Muscle of back (tissue), 11 donors: ENCODE measurements around the gene LSMEM2. TPM values are rescaled to one million over a fixed set of nuclear protein-coding genes. Genes with fewer than 3 reads are reported as not detected.
"Not testable (repeated sequence)": the region's sequence is repeated elsewhere in the genome, so short reads cannot be mapped to it uniquely, and the experiment has no call there.

Source experiments
- DNase-seq, 3 donors: peaks; one replicate each; pipeline versions ENCODE4 v3.0.0 to v3.0.0-alpha.2; 2013
- polyA plus RNA-seq, 10 donors: library from polyadenylated mRNA; unstranded; fragments of 120-200 nt; gene quantifications; one replicate each; pipeline ENCODE4 v1.2.1, GENCODE V29; 2013; ENCODE audit not compliant: insufficient read length in 10 of 10

The LSMEM2 gene
- polyA plus RNA-seq, 10 donors, result 13.8 to 39.2 (median 30.1) TPM

DNA sequence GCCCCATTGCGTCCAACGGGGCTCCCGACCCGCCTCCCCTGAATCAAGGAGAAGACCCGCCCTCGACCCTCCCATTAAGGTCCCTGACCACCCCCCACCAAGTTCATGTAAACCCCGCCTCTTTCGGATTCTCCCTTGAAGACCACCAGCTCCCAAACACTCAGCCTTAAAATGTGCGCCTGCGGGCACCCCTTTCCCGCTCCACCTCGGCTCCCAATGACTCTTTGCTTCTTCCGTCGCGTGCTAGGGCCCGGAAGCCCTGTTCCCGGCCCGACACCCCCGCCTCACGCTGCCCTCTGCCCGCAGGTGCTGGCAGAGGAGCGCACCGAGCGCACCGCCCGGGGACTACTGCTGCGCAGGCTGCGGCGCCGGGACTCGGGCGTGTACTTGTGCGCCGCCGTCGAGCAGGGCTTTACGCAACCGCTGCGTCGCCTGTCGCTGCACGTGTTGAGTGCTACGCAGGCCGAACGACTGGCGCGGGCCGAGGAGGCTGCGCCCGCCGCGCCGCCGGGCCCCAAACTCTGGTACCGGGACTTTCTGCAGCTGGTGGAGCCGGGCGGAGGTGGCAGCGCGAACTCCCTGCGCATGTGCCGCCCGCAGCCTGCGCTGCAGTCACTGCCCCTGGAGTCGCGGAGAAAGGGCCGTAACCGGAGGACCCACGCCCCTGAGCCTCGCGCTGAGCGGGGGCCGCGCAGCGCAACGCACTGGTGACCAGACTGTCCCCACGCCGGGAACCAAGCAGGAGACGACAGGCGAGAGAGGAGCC, 2.7 kb upstream of the LSMEM2 start:
- DNase-seq, result peak in 1 of 3 donors; percentile 39

DNA sequence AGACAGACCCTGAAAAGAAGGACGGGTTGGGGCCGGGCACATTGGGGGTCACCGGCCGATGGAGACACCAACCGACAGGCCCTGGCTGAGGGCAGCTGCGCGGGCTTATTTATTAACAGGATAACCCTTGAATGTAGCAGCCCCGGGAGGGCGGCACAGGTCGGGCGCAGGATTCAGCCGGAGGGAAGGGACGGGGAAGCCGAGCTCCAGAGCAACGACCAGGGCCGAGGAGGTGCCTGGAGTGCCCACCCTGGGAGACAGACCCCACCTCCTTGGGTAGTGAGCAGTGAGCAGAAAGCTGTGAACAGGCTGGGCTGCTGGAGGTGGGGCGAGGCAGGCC, 2.2 kb upstream of the LSMEM2 start:
- no peak for DNase-seq

DNA sequence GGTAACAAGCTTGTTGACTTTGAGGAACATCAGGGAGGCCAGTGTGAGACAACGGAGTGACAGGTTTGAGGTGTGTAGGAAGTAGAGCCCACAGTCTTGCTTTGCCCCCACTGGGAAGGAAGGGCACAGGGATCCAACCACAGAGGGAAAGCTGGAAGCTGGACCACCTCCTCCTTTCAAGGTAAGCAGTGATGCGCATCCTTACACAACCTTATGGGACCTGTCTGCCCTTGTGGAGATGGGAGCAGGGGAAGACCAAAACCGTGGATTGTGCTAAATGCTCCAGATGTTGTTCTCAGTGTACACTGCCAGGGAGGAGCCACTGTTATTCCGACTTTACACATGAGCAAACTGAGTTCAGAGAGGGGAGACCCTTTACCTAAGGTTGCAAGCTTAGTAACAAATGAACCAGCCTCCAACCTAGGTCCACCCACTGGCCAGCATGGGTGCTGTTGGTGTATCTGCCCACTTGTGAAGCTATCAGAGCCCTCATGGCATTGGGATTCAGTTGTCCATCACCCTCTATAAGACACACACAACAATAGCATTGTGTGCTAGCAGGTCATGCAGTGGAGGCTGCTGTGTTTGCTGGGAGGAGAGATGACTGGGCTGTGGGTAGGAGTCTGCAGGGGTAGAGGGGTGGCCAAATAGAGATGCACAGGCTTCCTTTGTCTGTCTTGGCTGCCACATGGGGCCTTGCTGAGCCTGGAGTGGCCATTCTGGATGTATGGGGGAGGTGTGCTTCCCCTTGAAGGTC, 586 bp upstream of the LSMEM2 start:
- no peak for DNase-seq

DNA sequence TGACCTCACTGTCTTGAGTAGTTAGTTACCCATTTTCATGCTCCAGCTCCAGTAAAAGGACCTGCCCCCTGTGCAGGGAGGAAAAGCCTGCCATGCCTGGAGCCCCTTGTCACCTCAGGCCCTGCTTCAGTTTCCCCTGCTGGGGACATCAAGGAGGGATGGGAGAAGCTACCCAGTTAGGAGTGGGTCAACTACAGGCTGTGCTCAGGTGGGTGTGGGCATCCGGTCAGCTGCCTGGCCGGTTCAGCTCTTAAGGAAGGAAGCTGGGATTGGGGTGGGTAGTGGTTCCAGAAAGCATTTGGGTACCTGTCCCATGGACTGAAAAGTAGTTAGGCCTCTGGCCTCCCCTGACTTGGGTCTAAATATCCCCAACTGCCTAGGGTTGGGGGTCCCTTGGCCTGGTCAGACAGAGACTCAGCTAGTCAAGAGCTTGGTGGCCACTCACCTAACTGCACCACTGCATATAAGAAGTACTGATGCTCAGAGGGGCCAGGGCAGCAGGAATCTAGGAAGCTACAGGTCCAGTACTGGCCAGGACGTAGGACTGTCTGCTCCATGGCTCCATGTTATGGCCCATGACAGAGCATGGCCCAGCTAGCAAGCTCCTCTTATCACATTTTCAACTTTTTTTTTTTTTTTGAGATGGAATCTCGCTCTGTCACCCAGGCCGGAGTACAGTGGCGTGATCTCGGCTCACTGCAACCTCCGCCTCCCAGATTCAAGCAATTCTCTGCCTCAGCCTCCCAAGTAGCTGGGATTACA, 549 bp downstream of the LSMEM2 start:
- no peak for DNase-seq

DNA sequence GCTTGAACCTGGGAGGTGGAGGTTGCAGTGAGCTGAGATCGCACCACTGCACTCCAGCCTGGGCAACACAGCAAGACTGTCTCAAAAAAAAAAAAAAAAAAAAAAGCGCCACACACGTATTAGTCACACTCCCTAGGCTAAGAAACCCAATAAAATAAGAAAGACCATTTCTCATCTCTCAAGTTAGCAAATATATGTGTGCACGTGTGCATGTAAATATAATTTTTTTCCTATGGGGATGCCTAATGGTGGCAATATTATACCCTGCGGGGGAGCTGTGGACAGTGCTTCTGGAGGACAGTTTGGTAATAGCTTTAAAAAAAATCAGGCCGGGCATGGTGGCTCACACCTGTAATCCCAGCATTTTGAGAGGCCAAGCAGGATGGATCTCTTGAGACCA, 5.2 kb downstream of the LSMEM2 start:
- DNase-seq, result not testable (repeated sequence)

DNA sequence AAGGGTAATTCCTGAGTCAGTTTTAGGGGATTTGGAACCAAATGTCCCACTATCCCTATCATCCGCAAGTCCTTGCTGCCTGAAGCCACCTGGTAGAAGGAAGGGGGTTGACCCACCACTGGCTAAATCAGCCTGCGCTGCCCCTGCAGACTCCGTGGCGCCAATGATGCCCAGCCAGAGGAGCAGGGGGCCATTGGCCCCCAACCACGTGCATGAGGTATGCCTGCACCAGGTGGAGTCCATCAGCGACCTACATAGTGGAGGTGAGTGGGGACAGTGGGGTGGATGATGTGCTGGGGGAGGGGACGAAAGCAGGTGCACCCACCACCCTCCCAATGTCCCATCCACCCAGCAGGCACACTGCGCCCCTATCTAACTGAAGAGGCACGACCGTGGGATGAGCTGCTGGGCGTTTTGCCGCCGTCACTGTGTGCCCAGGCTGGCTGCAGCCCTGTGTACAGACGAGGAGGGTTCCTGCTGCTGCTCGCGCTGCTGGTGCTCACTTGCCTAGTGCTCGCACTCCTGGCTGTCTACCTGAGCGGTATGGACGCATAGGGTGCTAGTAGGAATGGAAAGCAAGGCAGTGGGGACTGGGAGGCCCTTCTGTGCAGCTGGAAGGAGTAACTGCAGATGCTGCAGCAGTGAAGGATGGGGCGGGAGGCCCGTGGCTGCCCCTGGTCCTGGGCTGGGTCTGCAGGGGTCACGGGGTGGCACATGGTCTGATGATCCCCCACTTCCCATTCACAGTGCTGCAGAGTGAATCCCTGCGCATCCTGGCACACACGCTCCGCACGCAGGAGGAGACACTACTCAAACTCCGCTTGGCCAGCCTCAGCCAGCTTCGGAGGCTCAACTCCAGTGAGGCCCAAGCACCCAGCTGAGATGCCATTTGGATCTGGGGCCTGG, 7.7 kb downstream of the LSMEM2 start:
- DNase-seq, result no peak

DNA sequence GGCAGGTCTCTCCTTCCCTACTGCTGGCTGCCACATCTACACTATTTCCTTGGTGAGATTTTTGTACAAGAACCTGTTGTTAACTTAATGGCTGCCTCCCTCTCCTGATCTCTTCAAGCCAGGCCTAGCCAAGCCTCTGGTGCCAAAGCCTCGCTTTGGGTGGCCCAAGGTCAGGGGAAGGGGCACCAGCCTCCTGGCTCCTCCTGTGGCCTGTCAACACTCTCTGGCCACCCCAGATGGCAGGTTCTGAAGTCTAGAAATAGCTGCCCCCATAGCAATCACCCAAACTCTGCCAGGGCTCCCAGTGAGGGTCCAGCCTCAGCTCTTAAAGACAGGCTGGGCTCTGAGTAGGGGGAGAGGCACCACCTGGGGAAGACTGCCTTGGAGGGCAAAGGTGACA, 8.4 kb downstream of the LSMEM2 start:
- no peak for DNase-seq

DNA sequence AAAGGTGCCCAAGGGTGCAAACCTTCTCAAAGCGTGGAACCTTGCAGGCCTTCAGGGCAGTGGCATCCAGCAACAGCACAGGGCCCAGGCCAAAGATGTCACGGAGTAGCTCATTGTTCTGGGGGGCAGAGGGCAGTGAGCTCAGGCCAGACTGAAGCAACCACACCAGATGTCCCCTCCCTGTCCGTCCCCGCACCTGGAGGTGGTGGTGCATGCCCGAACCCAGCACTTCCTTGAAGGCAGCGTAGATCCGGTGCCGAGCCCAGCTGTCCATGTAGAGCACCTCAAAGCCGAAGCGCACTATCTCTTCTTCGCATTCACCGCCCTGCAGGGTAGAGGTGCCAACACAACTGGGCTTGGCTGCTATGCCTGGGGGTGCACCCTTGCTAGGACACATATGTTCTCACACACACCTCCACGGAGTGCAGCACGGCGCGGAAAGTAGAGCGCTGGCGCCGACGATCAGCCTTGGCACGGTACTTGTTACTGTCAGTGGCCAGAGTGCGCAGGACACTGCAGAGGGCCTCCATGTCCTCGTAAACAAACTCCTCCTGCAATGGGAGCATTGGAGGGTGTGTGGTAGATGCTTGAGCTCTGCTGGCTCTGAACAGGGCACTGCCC, 9.6 kb downstream of the LSMEM2 start:
- DNase-seq, result no peak

DNA sequence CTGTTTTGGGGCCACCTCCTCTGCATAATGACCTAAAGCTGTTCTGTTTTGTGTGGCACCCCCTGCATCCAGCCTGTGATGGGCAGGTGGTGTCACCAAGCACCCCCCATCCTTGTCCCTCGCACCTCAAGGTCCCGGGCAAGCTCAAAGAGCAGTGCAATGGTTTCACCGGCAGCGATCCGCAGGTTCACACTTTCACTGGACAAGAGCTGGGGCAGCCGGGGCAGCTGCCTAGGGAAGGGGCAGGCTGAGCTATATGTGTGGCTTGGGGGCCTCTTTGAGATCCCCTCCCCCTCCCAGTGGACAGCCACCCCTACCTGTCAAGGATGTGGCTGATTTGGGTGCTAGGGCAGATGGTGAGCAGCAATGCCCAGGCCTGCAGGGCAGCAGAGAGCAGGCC, 10.2 kb downstream of the LSMEM2 start:
- no peak for DNase-seq

DNA sequence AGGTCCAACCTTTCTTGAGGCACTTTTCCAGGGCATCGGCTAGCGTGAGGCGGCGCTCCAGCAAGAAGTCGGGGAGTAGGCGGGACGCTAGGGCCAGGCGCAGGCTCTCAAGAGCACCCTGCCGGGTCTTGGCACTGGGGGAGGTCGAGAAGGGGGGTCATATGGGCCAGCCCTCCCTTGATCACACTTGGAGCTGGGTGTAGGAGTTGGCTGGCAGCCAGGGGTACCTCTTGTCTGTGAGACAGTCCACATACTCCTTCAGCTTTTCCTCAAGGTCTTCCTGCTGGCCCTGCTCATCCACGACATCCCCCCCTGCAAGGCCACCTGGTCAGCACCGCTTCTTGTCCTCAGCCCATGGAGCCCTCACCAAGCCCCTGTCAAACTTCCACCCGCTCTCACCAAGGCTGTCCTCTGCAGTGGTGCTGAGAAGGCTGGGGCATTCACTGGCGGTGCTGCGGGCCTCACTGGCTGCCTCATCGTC, 11.3 kb downstream of the LSMEM2 start:
- DNase-seq, result no peak

DNA sequence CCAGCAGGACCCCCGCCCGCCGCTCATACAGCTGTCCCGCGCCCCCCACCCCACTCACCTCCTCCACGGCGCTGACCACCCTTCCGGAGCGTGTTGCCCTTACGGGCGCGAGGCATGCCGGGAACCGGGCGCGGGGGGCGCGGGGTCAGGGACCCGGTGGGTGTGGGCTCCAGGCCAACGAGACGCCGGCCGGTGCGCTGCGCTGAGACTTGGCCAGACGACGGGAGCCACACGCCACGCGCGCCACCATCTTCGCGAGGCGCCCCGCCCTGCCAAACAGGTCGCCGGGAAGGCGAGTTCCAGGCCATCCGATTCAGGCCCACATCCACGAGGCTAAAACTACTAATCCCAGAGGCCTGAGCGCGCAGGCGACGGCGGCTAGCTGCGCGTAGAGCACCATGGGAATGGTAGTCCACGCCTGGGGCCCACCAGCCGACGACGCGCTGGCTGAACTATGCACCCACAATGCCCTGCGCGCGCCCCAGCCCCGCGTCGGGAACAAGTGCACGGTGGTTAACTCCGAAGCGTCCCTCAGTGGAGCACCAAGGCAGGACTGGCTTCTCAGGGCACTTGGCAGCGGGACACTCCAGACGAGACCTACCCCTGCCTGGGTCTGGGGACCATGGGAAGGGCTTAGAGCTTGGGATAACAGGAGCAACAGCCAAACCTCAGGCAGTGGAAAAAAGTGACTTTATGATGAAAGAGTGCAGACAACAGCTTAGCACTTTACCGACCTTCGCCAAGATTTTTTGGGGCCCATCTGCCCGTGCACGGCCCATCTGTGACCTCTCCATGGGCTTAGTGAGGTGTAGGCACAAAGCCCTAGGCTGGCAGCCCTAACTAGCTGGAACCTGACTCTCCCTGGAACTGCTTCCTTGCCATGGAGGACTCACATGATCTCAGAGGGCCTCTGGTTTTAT, 13.5 kb downstream of the LSMEM2 start, which contains the start of gene IFRD2:
Gene IFRD2 (minus strand): TSS at position 271 of the 920 bp plus-strand sequence. CDS start 155 bp downstream, at position 116.
- peak; percentile 97 to 99 (median 98) for DNase-seq

DNA sequence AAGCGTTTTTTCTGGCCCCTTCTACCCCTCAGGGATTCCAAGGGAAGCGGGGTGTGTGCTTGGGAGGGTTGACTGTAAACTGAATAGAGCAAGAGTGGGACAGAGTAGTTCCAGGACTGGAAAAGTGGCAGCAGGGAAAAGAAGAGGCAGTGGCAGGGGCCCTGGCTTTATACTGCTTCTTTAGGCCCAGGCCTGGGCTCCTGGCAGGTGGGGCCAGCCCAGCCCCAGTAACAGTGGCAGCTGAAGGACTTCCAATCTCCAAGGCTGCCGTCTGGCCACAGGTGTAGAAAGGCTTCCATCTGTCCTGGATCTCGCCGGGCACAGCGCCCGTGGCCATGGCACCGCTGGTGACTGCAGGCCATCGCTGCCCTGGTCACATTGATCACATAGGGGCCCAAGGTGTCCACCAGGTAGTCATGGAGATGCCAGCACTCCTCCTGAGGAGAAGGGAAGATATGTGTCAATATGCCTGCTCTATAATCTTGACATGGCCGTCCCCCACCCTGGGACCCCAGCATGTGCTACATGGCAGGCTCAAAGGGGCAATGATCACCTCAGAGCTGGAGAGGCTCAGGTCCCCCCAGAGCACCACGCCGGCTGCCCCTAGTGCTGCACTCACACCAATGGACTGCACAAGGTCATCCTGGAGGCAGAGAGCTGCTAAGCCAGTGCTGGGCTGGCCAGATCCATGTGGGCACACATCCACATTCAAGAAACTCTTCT, 14.4 kb downstream of the LSMEM2 start:
- DNase-seq, result no peak

DNA sequence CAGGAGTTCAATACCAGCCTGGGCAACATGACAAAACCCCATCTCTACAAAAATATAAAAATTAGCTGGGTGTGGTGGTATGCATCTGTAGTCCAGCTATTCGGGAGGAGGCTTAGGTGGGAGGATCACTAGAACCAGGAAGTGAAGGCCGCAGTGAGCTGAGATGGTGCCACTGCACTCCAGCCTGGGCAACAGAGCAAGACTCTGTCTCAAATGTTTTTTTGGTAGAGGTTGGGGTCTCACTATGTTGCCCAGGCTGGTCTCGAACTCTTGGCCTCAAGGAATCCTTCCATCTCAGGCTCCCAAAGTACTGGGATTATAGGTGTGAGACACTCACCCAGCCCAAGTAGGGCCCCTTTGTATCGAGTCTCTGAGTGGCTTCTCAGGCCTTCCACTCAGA, 15.2 kb downstream of the LSMEM2 start:
- no peak for DNase-seq

DNA sequence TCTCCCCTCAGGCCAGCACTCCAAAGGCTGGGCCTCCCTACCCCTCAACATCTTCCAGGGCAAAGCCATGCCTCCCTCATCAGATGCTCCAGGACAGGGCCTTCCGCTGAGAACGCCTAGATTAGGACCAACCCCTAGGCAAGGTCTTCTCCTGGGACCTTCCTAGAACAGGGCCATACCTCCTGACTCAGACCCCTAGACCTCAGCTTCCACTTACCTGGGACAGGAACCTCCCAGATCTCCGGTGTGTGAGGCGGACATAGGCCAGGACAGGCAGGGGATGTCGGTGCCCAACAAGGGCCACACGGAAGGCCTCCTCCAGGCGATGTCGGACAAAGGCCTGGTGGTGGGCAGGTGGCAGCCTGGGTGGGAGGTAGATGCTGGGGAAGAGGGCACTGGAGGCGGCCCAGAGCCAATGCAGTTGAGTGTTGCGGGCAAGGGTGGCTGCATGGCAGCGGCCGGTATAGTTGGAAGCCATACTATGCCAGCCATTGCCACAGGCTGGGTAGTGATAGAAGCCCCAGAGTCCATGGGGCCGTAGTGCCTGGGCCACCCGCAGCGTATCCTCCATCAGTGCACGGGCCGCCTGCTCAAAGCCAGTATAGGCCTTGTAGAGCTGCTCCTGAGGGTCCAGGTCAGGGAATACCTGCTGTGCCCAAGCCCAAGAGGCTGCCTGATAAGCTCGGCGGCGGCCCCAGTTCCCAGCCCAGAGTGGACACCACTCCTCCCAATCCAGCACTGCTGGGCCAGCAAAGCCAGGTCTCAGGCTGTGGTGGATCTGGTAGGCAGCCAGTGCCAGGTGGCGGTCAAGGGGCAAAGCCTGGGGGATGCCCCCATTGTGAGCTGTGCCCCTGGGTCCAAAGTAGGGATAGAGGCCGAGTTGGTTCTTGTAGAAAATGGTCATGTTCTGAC, 15.9 kb downstream of the LSMEM2 start:
- DNase-seq, result no peak

DNA sequence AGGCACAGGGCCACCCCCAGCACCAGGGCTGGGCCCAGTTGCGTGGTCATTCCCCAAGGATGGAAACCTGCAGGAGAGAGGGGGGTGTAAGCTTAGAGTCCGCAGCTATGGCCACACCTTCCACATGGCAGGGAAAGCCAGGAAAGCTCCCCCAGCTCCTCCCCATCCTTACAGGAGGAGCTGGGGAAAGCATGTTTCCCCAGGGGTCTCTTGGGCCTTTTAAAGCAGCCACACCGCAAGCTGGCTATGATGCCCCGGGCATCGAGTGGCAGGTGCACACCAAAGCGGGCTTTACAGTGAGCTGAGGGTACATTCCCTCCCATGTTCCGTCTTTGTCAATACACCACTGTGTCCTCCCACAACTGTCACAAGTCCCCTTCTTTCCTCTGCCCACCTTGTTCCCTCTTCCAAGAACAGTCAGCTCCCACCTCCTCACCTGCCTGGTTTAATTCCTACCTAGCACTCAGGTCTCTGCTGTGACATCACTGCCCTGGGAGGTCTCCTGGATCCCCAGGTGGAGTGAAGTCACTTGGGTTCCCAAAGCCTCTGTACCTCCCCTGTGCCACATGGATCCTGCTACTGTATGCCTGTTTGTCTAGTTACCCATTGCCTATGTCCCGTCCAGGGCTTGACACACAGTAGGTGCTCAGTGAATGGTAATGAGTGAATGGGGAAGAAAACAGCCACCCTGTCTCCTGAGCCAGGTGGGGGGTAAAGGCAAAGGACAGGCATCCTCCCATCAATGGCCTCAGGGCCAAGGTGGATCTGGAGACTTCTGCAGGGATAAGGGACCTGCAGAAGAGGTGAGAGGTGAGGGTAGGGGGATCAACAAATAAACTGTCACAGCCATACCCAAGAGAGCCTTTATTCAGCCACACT, 16.9 kb downstream of the LSMEM2 start:
- no peak for DNase-seq

DNA sequence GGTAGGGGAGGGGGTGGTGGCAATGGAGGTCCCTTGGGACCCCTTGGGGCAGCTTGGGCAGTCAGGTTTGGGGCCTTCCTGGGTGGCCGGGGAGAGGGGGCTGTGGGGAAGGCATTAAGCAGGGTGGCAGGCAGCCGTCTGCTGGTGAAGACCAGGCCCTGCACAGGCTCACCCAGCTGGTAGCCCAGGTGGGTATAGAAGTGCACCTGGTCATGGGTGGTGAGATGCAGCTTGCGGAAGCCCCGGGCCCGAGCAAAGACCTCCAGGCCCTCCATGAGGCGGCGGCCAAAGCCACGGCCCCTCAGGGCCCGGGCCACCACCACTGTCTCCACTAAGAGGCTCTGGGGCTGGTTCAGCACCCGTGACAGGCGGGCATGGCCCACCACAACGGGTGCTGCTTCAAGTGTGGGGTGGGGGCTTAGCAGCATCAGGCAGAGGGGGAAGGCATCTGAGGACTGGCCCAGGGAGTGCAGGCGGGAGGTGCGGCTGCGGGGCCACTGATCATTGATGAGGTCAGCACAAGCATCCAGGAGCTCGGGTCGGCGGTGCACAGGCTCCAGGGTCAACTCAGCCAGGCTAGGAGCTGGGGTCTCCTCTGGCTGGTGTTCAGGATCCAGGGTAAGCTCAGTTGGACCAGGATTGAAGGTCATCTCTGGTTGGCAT, 18.0 kb downstream of the LSMEM2 start:
- no peak for DNase-seq
